HG02610 (cell line): ENCODE data around the gene ATF7IP2.
"Not testable (repeated sequence)": the region's sequence is repeated elsewhere in the genome, so short reads cannot be mapped to it uniquely, and the experiment has no call there.

Source experiments
- ATAC-seq: cut with Tn5 transposase; IDR thresholded peaks from one replicate; pipeline ENCODE4 v1.9.1; 2021; ENCODE audit warnings: mild to moderate bottlenecking, moderate library complexity; ENCODE audit not compliant: unreplicated experiment

Gene ATF7IP2

GRCh38 chr16:10371592-10371991, 14.3 kb upstream of the ATF7IP2 start:
- ATAC-seq = no peak

DNA sequence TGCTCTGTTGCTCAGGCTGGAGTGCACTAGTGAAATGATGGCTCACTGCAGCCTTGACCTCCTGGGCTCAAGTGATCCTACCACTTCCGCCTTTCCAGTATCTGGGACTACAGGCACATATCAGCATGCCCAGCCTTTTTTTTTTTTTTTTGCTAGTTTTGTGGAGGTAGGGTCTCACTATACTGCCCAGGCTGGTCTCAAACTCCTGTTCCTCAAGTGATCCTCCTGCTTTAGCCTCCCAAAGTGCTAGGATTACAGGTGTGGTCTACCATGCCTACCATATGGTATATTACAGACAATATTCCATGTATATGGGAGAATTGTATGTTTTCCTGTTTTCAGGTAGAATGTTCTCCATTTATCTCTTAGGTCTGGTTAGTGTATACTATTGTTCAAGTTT, 12.3 kb upstream of the ATF7IP2 start:
- no peak for ATAC-seq

GRCh38 chr16:10376229-10376628, 9.6 kb upstream of the ATF7IP2 start:
- ATAC-seq = no peak

DNA sequence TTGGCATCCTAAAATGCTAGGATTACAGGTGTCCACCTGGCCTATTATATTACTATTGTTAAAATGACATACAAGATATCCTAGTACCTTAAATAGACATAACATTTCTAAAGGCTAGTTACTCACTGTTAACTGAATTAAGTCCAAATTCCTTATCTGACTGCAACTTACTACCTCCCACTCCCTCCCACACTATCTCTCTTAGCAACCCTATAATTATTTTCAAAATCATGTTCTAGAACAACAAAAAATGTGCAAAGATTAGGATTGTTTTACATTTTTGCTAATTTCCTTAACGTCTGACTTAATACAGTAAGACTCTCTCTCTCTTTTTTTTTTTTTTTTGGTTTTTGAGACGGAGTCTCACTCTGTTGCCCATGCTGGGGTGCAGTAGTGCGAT, 2.2 kb upstream of the ATF7IP2 start:
- no peak for ATAC-seq

DNA sequence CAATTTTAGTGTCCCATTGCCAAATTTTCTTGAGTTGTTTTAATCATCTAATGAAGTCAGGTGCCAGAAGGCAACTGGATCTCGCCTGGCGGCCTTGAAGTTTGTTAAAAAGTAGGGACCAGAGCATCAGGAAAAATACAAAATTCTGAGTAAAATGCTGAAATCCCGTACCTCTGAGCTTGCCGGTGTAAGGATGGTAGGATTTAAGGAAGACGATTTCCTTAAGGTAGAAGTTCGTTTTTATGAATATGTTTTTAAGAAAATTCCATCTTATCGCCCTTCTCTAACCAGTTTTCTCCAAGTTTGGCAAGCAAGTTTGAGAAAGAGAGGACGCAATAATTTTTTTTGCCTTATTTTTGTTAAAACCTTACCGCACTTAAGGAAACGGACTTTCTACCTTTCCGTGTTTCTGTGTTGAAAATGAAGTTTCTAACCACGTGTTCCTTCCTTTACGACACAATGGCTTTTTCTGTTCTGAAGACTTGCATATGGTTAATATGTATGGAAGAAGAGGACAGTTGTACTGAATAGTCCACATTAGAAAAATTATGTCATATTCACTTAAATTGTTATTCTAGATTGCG, 748 bp downstream of the ATF7IP2 start:
- ATAC-seq = no peak

DNA sequence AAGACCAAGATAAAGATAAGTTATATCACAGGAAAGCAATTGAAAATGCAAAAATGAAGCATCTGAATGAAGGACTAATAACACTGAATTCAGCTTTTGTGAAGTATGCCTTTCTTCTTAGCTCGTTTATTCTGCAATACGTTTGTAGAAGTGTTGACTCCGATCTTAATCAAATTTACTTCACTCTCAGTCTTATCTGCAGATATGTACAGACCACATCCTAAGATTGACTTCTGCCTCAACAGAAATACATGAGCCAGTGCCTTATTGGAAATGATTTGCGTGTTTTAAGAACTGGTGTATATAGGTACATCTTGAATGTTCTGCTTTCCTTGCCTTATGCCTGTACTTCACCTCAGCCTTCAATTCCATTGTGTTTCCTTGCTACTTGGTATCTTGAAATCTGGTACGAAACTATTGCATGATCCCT, 1.3 kb downstream of the ATF7IP2 start:
- no peak for ATAC-seq

DNA sequence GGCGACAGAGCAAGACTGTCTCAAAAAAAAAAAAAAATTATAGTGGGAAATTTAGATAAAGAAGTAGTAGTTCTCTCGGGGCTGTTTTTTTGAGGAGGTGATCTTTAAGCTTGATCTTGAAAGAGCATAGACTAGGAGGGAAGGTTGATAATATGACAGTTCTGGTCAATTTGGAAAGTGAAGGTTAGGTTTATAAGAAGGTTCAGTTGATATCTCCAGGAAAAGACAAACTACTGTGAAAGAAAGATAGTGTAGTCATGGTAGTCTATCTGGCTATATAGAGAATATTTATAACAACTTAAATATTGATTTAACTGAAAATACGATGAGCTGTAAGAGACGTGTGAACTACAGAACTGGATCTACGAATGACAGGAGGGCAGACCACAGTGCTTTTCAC, 3.1 kb downstream of the ATF7IP2 start:
- no peak for ATAC-seq

- ATAC-seq = no peak
Observed at GRCh38 chr16:10390330-10390729, 4.5 kb downstream of the ATF7IP2 start.

- no peak for ATAC-seq
Observed at GRCh38 chr16:10390867-10391266, 5.0 kb downstream of the ATF7IP2 start.

DNA sequence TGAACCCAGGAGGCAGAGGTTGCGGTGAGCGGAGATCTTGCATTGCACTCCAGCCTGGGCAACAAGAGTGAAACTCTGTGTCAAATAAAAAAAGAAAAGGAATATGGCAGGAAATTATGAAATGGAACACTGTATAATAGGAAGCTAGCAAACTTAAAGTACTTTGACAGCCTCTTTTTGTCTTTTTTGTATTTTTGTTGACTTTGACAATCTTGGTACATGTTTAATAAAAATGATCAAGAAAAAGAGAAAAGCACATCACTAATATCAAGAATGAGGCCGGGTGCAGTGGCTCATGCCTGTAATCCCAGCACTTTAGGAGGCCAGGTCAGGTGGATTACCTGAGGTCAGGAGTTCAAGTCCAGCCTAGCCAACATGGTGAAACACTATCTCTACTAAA, 5.5 kb downstream of the ATF7IP2 start:
- no peak for ATAC-seq

GRCh38 chr16:10402975-10403374, 17.1 kb downstream of the ATF7IP2 start:
- no peak for ATAC-seq

GRCh38 chr16:10405386-10405939, 19.6 kb downstream of the ATF7IP2 start:
- no peak for ATAC-seq

DNA sequence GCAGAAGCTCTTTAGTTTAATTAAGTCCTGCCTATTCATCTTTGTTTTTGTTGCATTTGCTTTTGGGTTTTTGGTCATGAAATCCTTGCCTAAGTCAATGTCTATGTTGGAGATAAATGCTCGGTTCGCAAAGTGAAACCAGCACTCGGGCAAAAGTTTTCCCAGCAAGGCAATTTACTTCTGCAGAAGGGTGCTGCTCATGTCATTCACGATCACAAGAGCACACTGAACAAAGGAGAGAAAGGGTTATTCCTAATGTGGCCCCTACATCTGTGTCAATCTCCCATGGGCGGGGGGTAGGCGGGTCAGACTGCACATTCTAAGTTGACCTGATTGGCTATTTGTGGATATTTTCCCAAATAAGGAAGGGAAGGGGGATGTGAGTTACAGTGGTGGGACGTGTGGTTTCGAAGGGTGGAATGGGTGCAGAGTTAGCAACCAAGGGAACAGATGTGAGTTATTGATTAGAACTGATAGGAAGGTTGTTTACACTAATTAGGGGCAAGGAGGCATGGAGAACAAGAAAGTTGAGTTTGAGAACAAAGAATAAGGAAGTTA, 23.0 kb downstream of the ATF7IP2 start:
- no peak for ATAC-seq

DNA sequence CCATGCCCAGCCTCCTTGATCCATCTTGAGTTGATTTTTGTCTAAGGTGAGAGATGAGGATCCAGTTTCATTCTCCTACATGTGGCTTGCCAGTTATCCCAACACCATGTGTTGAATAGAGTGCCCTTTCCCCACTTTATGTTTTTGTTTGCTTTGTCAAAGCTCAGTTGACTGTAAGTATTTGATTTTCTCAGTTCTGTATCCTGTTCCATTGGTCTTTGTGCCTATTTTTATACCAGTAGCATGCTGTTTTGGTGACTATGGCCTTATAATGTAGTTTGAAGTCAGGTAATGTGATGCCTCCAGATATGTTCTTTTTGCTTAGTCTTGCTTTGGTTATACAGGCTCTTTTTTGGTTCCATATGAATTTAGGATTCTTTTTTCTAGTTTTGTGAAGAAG, 23.9 kb downstream of the ATF7IP2 start:
- not testable (repeated sequence) for ATAC-seq

- no peak for ATAC-seq
Observed at GRCh38 chr16:10410469-10410868, 24.6 kb downstream of the ATF7IP2 start.

GRCh38 chr16:10412935-10413601, 27.2 kb downstream of the ATF7IP2 start:
- ATAC-seq = no peak

GRCh38 chr16:10418204-10418603, 32.3 kb downstream of the ATF7IP2 start:
- ATAC-seq = not testable (repeated sequence)

GRCh38 chr16:10419701-10420100, 33.8 kb downstream of the ATF7IP2 start:
- ATAC-seq = no peak

DNA sequence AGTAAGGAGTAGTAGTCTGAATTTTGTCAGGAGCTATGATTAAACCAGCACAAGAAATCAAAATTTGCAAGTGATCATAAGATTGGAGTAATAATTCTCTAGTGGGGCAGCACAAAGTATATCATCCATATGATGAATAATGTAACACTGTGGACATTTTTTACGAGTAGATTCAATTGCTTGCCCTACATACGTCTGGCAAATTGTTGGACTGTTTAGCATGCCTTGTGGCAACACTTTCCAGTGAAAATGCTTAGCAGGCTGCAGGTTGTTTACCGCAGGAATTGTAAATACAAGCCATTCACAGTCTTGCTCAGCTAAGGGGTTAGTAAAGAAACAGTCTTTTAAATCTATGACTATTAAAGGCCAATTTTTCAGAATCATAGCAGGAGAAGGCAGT, 35.7 kb downstream of the ATF7IP2 start:
- no peak for ATAC-seq

DNA sequence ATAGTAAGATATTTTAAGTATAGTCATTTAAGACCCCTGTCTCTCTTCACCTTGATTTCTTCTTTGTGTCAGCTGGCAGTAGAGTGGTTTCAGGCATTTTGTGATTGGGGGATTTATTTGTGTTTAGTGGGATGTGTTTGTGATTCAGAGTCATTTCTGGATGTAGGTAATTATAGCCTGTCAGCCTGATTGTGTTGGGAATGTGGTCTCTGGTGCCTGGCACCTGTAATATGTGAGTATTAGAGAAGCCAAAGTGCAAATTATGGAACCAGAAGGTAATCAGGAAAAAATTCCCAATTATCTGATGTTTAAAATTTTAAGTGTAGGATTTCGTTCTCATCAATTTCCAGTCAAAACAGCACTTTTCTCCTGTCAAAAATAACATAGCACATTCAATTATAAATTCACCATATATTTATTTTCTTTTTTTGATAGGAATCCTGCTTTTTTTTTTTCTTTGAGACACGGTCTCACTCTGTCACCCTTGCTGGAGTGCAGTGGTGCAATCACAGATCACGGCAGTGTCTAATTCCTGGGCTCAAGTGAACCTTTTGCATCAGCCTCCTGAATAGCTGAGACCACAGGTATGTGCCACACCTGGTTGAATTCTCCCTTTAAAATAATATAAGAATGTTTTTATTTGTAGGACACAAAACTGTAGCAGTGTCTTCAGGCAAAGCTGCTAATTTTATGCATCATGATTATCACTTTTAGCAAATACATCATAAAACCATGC, 42.7 kb downstream of the ATF7IP2 start:
- no peak for ATAC-seq

- not testable (repeated sequence) for ATAC-seq
Observed at GRCh38 chr16:10429299-10429969, 43.6 kb downstream of the ATF7IP2 start.
